Measurements from ENCODE around the gene FAM185A. TPM values are rescaled to one million over a fixed set of nuclear protein-coding genes. Genes with fewer than 3 reads are reported as not detected.

FAM185A gene
- total and polyA plus RNA-seq, 2 donors (not counting 1 experiment from before 2014, with no cell fraction given): 5.9 to 11.8 TPM

DNA sequence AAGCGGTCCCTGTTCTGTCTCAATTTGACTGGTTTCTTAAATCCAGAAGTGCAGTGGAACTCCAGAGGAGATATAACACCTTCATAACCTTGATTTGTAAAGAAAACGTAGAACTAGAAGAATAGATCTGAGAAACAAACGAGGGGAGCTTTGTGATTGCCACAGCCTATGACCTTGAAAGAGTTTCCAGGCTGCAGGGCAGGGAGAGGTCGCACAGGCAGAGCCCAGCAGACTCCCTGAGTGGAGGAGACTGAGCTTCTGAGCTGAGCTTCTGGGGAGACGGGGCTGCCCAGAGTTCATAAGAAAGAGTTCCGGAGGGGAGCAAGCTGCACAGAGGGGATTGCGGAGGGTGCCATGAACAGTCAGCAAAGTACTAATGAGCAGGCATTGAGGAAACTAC is 57.8 kb downstream of the FAM185A start:
- Histone ChIP-seq H3K4me3 (ENCODE audit: control extremely low read depth in 1 of 5, extremely low read depth in 1 of 5, insufficient read depth in 1 of 5, low read depth in 2 of 5, low read length in 4 of 5) (no peak overlapping the region), H3K9ac (ENCODE audit: low read length) (no peak overlapping the region), H3K27me3 (replicated peaks in 1 of 4; ENCODE audit: control extremely low read depth in 1 of 4, control insufficient read depth in 3 of 4, insufficient read depth in 4 of 4, low read length in 3 of 4) (no peaks in the 10 kb centered on the region), H3K9me3 (ENCODE audit: control extremely low read depth in 1 of 3, control insufficient read depth in 2 of 3, insufficient read depth in 1 of 3, low read length in 2 of 3) (no peaks in the 10 kb centered on the region), H3K4me2 (replicated peaks; ENCODE audit: low read depth, low read length, poor library complexity, severe bottlenecking) (no peak overlapping the region), H3K79me2 (ENCODE audit: control insufficient read depth, insufficient read depth, low read length) (no peaks in the 10 kb centered on the region), H3K4me1 (ENCODE audit: control insufficient read depth in 2 of 2, insufficient read depth in 2 of 2, low read length in 2 of 2) (no peaks in the 10 kb centered on the region), H2AFZ (ENCODE audit: insufficient read depth, low read depth, low read length, poor library complexity, severe bottlenecking) (no peak overlapping the region), H3K27ac (ENCODE audit: low read length in 2 of 2) (no peak overlapping the region), H3K36me3 (replicated peaks in 1 of 2; ENCODE audit: control extremely low read depth in 1 of 2, control insufficient read depth in 1 of 2, extremely low read depth in 1 of 2, insufficient read depth in 2 of 2, low read length in 1 of 2) (no peaks in the 10 kb centered on the region), H4K20me1 (ENCODE audit: control insufficient read depth, insufficient read depth, low read length, poor library complexity, severe bottlenecking) (no peaks in the 10 kb centered on the region)
- TF ChIP-seq EZH2 (IDR thresholded peaks at IDR 0.05; ENCODE audit: borderline replicate concordance, insufficient read depth, low read depth, low read length, poor library complexity, severe bottlenecking): no peak
- TF ChIP-seq, protein P1, sequence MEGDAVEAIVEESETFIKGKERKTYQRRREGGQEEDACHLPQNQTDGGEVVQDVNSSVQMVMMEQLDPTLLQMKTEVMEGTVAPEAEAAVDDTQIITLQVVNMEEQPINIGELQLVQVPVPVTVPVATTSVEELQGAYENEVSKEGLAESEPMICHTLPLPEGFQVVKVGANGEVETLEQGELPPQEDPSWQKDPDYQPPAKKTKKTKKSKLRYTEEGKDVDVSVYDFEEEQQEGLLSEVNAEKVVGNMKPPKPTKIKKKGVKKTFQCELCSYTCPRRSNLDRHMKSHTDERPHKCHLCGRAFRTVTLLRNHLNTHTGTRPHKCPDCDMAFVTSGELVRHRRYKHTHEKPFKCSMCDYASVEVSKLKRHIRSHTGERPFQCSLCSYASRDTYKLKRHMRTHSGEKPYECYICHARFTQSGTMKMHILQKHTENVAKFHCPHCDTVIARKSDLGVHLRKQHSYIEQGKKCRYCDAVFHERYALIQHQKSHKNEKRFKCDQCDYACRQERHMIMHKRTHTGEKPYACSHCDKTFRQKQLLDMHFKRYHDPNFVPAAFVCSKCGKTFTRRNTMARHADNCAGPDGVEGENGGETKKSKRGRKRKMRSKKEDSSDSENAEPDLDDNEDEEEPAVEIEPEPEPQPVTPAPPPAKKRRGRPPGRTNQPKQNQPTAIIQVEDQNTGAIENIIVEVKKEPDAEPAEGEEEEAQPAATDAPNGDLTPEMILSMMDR (IDR thresholded peaks at IDR 0.05): no peak
- H3K27me3 Mint-ChIP-seq: no peaks in the 10 kb centered on the region
- no peak overlapping the region for H3K27ac Mint-ChIP-seq
- no peaks in the 10 kb centered on the region for H3K4me1 Mint-ChIP-seq
- peaks cover 5% of the 10 kb centered on the region for H3K9me3 Mint-ChIP-seq (ENCODE audit: insufficient read depth)
- 100% methylated on average over 6 of the region's 7 CpGs for WGBS (ENCODE audit: insufficient coverage)
- CTCF ChIA-PET: interaction anchor here (0.5 kb wide), 1 partner anchor 255 kb away, joined by 6 read pairs; no protein-coding TSS in a partner anchor
- POLR2A ChIA-PET: interaction anchor here (0.7 kb wide), 1 partner anchor 301 kb away, joined by 3 read pairs; no protein-coding TSS in a partner anchor
- ATAC-seq (ENCODE audit: low read depth): no peak
- no peak overlapping the region for H3K4me3 Mint-ChIP-seq
- DNase-seq: no peak
- intact Hi-C loops (cut with micrococcal nuclease): no loop called here

DNA sequence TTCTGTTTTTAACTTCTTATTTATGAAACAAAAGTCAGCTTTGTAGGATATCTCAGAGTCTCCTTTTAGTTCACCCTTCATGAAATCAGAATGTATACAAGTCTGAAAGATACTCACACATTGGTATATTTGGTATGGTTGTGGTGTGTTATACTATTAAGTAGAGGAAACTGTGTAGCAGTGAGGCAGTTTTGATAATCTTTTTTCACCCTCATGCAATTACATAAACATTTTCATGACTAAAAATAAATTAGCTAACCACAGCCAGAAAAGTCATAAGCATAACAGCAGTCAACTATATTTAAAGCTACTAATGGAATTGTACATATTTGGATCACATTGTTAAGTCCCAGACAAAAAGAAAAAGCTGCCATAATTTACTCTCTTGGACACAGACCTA is 62.1 kb downstream of the FAM185A start:
- Mint-ChIP-seq H3K27me3 (no peaks in the 10 kb centered on the region), H3K4me1 (no peaks in the 10 kb centered on the region), H3K9me3 (ENCODE audit: insufficient read depth) (no peaks in the 10 kb centered on the region), H3K4me3 (no peak overlapping the region), H3K27ac (no peak overlapping the region)
- no peaks in the 10 kb centered on the region for H4K20me1 ChIP-seq (ENCODE audit: control insufficient read depth, insufficient read depth, low read length, poor library complexity, severe bottlenecking)
- no peaks in the 10 kb centered on the region for H3K36me3 ChIP-seq (replicated peaks in 1 of 2; ENCODE audit: control extremely low read depth in 1 of 2, control insufficient read depth in 1 of 2, extremely low read depth in 1 of 2, insufficient read depth in 2 of 2, low read length in 1 of 2)
- H3K4me3 ChIP-seq (ENCODE audit: control extremely low read depth in 1 of 5, extremely low read depth in 1 of 5, insufficient read depth in 1 of 5, low read depth in 2 of 5, low read length in 4 of 5): no peak overlapping the region
- TF ChIP-seq EZH2 (IDR thresholded peaks at IDR 0.05; ENCODE audit: borderline replicate concordance, insufficient read depth, low read depth, low read length, poor library complexity, severe bottlenecking): no peak
- TF ChIP-seq, protein P1 (IDR thresholded peaks at IDR 0.05): no peak
- intact Hi-C loops (cut with micrococcal nuclease): no loop called here
- H3K9me3 ChIP-seq (ENCODE audit: control extremely low read depth in 1 of 3, control insufficient read depth in 2 of 3, insufficient read depth in 1 of 3, low read length in 2 of 3): no peaks in the 10 kb centered on the region
- no peak overlapping the region for H3K9ac ChIP-seq (ENCODE audit: low read length)
- POLR2A ChIA-PET: no interaction called here
- ATAC-seq (ENCODE audit: low read depth) (no peak), DNase-seq (no peak)
- H3K27me3 ChIP-seq (replicated peaks in 1 of 4; ENCODE audit: control extremely low read depth in 1 of 4, control insufficient read depth in 3 of 4, insufficient read depth in 4 of 4, low read length in 3 of 4): no peaks in the 10 kb centered on the region
- H3K4me2 ChIP-seq (replicated peaks; ENCODE audit: low read depth, low read length, poor library complexity, severe bottlenecking): no peak overlapping the region
- CTCF ChIA-PET: interaction anchor here (0.9 kb wide), 1 partner anchor 10 kb away, joined by 3 read pairs; no protein-coding TSS in a partner anchor
- no peak overlapping the region for H2AFZ ChIP-seq (ENCODE audit: insufficient read depth, low read depth, low read length, poor library complexity, severe bottlenecking)
- H3K4me1 ChIP-seq (ENCODE audit: control insufficient read depth in 2 of 2, insufficient read depth in 2 of 2, low read length in 2 of 2): no peaks in the 10 kb centered on the region
- no peak overlapping the region for H3K27ac ChIP-seq (ENCODE audit: low read length in 2 of 2)
- no peaks in the 10 kb centered on the region for H3K79me2 ChIP-seq (ENCODE audit: control insufficient read depth, insufficient read depth, low read length)
